Erythroblast (primary cell): ENCODE data around the gene ESYT2.

Source experiments
- GATA1 ChIP-seq: IDR thresholded peaks from 2 replicates; pipeline ENCODE4 v1.6.1; 2011; ENCODE audit warnings: low read depth, mild to moderate bottlenecking, control low read depth, low read length, moderate library complexity
- POLR2A ChIP-seq: IDR thresholded peaks from 2 replicates; pipeline ENCODE4 v1.6.1; 2011; ENCODE audit warnings: mild to moderate bottlenecking, low read length

DNA sequence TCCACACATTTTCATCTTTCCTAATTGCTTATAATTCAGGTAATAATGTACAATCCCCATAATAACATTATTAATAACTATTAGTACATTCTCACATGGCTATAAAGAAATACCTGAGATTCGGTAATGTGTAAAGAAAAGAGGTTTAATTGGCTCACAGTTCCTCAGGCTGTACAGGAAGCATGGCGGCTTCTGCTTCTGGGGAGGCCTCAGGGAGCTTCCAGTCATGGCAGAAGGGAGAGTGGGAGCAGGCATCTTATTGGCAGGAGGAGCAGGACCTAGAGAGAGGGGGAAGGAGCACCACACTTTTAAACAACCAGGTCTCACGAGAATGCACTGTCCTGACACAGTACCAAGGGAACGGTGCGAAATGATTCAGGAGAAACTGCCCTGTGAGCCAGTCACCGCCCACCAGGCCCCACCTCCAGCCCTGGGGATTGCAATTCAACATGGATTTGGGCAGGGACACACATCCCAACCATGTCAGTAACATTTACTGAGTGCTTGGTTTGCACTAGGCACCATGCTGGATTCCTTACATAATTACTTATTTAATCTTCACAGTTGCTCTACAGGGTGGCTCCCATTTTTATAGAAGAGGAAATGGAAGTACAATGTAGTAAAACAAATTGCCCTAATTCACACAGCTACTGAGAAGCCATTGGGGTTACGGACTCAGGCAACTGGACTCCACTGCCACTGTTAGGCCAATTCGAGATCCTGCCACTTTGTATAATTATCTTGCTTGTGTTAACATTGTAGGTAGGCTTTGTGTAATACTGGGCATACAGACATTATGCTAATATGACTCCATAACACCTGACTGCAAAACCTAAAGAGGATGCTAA is 8.7 kb upstream of the ESYT2 start:
- TF ChIP-seq POLR2A (no peak), GATA1 (no peak)
